NCI-H2107 treated with DMSO at 0.1 percent for 48 hours (cell line): ENCODE results near the gene AK9.

Experiments used
- DNase-seq: peaks from one replicate; lab custom pipeline; 2025; ENCODE audit not compliant: unreplicated experiment; lab: John Stamatoyannopoulos, UW

Gene AK9

GRCh38 chr6:109515781-109516409 is 175.1 kb downstream of the AK9 start:
- no peak for DNase-seq

- DNase-seq, result no peak
These were observed 176.1 kb downstream of the AK9 start for GRCh38 chr6:109514946-109515345.

GRCh38 chr6:109513571-109514071 is 177.4 kb downstream of the AK9 start:
- DNase-seq, result no peak

GRCh38 chr6:109512271-109512817 is 178.7 kb downstream of the AK9 start:
- no peak for DNase-seq

- DNase-seq, result no peak
These were observed 179.2 kb downstream of the AK9 start for GRCh38 chr6:109511832-109512231.

GRCh38 chr6:109510358-109510757 is 180.6 kb downstream of the AK9 start:
- no peak for DNase-seq

GRCh38 chr6:109508166-109508860 is 182.7 kb downstream of the AK9 start:
- DNase-seq, result no peak

GRCh38 chr6:109507490-109508072 is 183.4 kb downstream of the AK9 start:
- no peak for DNase-seq

GRCh38 chr6:109506841-109507240 is 184.2 kb downstream of the AK9 start:
- DNase-seq, result no peak

GRCh38 chr6:109506314-109506713 is 184.7 kb downstream of the AK9 start:
- no peak for DNase-seq

GRCh38 chr6:109503327-109504224 is 187.4 kb downstream of the AK9 start:
- DNase-seq, result no peak

- DNase-seq, result no peak
These were observed 192.1 kb downstream of the AK9 start for GRCh38 chr6:109498936-109499335.

- DNase-seq, result no peak
These were observed 192.9 kb downstream of the AK9 start for GRCh38 chr6:109498052-109498451.

- DNase-seq, result no peak
These were observed 194.8 kb downstream of the AK9 start for GRCh38 chr6:109496036-109496772.

- no peak for DNase-seq
These were observed 197.1 kb downstream of the AK9 start for GRCh38 chr6:109493865-109494264.

- peak; percentile 77 for DNase-seq
These were observed 199.6 kb downstream of the AK9 start for GRCh38 chr6:109491207-109491938.

GRCh38 chr6:109490713-109491112 is 200.3 kb downstream of the AK9 start:
- DNase-seq, result no peak

GRCh38 chr6:109488001-109488400 is 203.0 kb downstream of the AK9 start:
- DNase-seq, result no peak

GRCh38 chr6:109486068-109486467 is 204.9 kb downstream of the AK9 start:
- DNase-seq, result no peak
